ENCODE measurements around the gene ATG10. TPM values are rescaled to one million over a fixed set of nuclear protein-coding genes. Genes with fewer than 3 reads are reported as not detected.
A peak's percentile ranks its signal among the peaks of the same experiment; 100 is the strongest.

The ATG10 gene
- polyA plus RNA-seq, 1 of the 3 experiments (the other 2 are of a cell fraction), result 3.2 TPM

- 0 out of 2 replicates have a peak, but pooled peaks have one; percentile 10 for TF ChIP-seq RAD21 (IDR thresholded peaks at IDR 0.05; ENCODE audit: low read length)
- no peak for TF ChIP-seq ZBTB33 (IDR thresholded peaks at IDR 0.05; ENCODE audit: borderline replicate concordance, low read depth)
- TF ChIP-seq TCF12 (IDR thresholded peaks at IDR 0.05), result peak; percentile 19; the same call in 1 of the 2 replicates
- TF ChIP-seq RCOR1 (IDR thresholded peaks at IDR 0.05; ENCODE audit: low read length), result no peak
- TF ChIP-seq MAX (IDR thresholded peaks at IDR 0.05; ENCODE audit: low read depth), result no peak
- TF ChIP-seq SIN3A (IDR thresholded peaks at IDR 0.05; ENCODE audit: borderline replicate concordance, low read depth, low read length), result no peak
- TF ChIP-seq SMC3 (IDR thresholded peaks at IDR 0.05; ENCODE audit: low read depth, low read length), result no peak; the same call in 1 of the 2 replicates
- no peak for TF ChIP-seq FOSL2 (IDR thresholded peaks at IDR 0.05; ENCODE audit: borderline replicate concordance, low read depth)
- peak; percentile 44 for TF ChIP-seq NFIC (IDR thresholded peaks at IDR 0.05; ENCODE audit: borderline replicate concordance)
- TF ChIP-seq CTCF (IDR thresholded peaks at IDR 0.05), result 0 out of 2 replicates have a peak, but pooled peaks have one; percentile 14
- TF ChIP-seq, protein P1, sequence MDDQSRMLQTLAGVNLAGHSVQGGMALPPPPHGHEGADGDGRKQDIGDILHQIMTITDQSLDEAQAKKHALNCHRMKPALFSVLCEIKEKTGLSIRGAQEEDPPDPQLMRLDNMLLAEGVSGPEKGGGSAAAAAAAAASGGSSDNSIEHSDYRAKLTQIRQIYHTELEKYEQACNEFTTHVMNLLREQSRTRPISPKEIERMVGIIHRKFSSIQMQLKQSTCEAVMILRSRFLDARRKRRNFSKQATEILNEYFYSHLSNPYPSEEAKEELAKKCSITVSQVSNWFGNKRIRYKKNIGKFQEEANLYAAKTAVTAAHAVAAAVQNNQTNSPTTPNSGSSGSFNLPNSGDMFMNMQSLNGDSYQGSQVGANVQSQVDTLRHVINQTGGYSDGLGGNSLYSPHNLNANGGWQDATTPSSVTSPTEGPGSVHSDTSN (IDR thresholded peaks at IDR 0.05), result no peak
- no peak for TF ChIP-seq ELF1 (IDR thresholded peaks at IDR 0.05)
- TF ChIP-seq YY1 (IDR thresholded peaks at IDR 0.05; ENCODE audit: low read depth), result peak; percentile 51; the same call in 1 of the 2 replicates
- H3K27me3 ChIP-seq (ENCODE audit: insufficient read depth), result no peaks in the 10 kb centered on the region
These were observed 193.3 kb downstream of the ATG10 start for GRCh38 chr5:82164977-82165713.

More at GRCh38 chr5:82164977-82165713, 193.3 kb downstream of the ATG10 start:
- Histone ChIP-seq H2AFZ (ENCODE audit: low read depth) (peak overlapping the region; percentile 42), H3K27ac (ENCODE audit: low read depth in 2 of 2, low read length in 1 of 2) (peak overlapping the region; percentile 82 to 99), H3K9ac (peak overlapping the region; percentile 75; the same call in 1 of the 2 replicates), H3K4me1 (ENCODE audit: control insufficient read depth in 1 of 2, insufficient read depth in 2 of 2, low read depth in 1 of 2, low read length in 1 of 2) (peaks cover 9 to 47% of the 10 kb centered on the region in 2 experiments), H3K79me2 (ENCODE audit: insufficient read depth) (no peaks in the 10 kb centered on the region), H3K9me2 (no peaks in the 10 kb centered on the region), H3K4me3 (ENCODE audit: low read depth in 2 of 2, low read length in 1 of 2) (peak overlapping the region in 1 of 2 experiments; percentile 2; a peak in 1 of 4 replicates), H3K9me3 (no peaks in the 10 kb centered on the region), H3K36me3 (replicated peaks in 1 of 2; ENCODE audit: control insufficient read depth in 1 of 2, insufficient read depth in 2 of 2, low read length in 1 of 2) (no peaks in the 10 kb centered on the region), H4K20me1 (ENCODE audit: insufficient read depth) (no peaks in the 10 kb centered on the region), H3F3A (replicated peaks; ENCODE audit: insufficient read depth) (peaks cover 48% of the 10 kb centered on the region), H3K4me2 (peak overlapping the region; percentile 78; the same call in 1 of the 2 replicates)
- 31% methylated on average over 3 of the region's 3 CpGs for WGBS (ENCODE audit: low lambda C conversion rate)
- DNase-seq, result no peak
- CTCF ChIA-PET, result interaction anchor here (0.5 to 3.0 kb wide), 47 partner anchors 8 to 982 kb away, joined by 3 to 28 read pairs (median 4); partner anchors contain the start of genes SSBP2 and ZCCHC9
- POLR2A ChIA-PET, result interaction anchor here (1.0 to 2.1 kb wide), 3 partner anchors 193 to 414 kb away, joined by 4 to 9 read pairs (median 5); partner anchors contain the start of genes ATG10 and SSBP2
